T-cell (primary cell): Measurements from ENCODE around the gene LRIG2. TPM values are rescaled to one million over a fixed set of nuclear protein-coding genes. Genes with fewer than 3 reads are reported as not detected.

ENCODE experiments used
- ATAC-seq, 4 experiments: fragments of 200-7000 bp in 3 of 4; fragments of 150-1000 bp in 1 of 4; cut with Tn5 transposase; replicated peaks in 1 of 4; 1 replicate in 3 of 4; 2 replicates in 1 of 4; pipeline ENCODE4 v1.10.0; 2021; ENCODE audit warnings: moderate library complexity in 3 of 4, mild to moderate bottlenecking in 2 of 4, moderate number of reproducible peaks in 1 of 4
- CTCF ChIA-PET, 2 donors: fragments of 300-600 bp; sonication (Branson Sonifier 250); formaldehyde crosslinking; loops; one replicate each; lab custom pipeline; 2022; ENCODE audit warnings: antibody characterized with exemption in 2 of 2; lab: Charles Lee
- POLR2A ChIA-PET, 2 donors: fragments of 300-600 bp; sonication (Branson Sonifier 250); formaldehyde crosslinking; loops; one replicate each; lab custom pipeline; 2022; ENCODE audit warnings: antibody characterized with exemption in 2 of 2; lab: Charles Lee
- DNase-seq, 35 experiments: peaks; one replicate each; pipeline versions ENCODE4 v3.0.0 to v3.0.0-alpha.2; 2013 to 2023
- H3K27ac ChIP-seq: one replicate; pipeline ENCODE4 v1.5.1; 2013; ENCODE audit warnings: low read length
- H3K27me3 ChIP-seq, 2 experiments: replicated peaks in 1 of 2; 1 replicate in 1 of 2; 2 replicates in 1 of 2; pipeline versions ENCODE4 v1.6.1 to v1.7.0; 2013; ENCODE audit warnings: low read length in 1 of 2, mixed read lengths in 1 of 2; ENCODE audit not compliant: control insufficient read depth in 2 of 2, insufficient read depth in 2 of 2; ENCODE audit errors: extremely low read depth in 1 of 2
- H3K36me3 ChIP-seq, 2 donors: 1 replicate in 1 of 2; 2 replicates in 1 of 2; pipeline versions ENCODE4 v1.6.1 to v1.7.0; 2013; ENCODE audit warnings: low read length in 1 of 2; ENCODE audit not compliant: control insufficient read depth in 2 of 2, insufficient read depth in 1 of 2; ENCODE audit errors: extremely low read depth in 1 of 2
- H3K4me1 ChIP-seq, 2 experiments: 1 replicate in 1 of 2; 2 replicates in 1 of 2; pipeline versions ENCODE4 v1.6.1 to v1.7.0; 2013; ENCODE audit warnings: low read length in 2 of 2, mixed read lengths in 1 of 2; ENCODE audit not compliant: insufficient read depth in 2 of 2, control insufficient read depth in 1 of 2; ENCODE audit errors: extremely low read depth in 1 of 2
- H3K4me3 ChIP-seq, 2 donors: 1 replicate in 1 of 2; 2 replicates in 1 of 2; pipeline versions ENCODE4 v1.5.1 to v1.7.0; 2013; ENCODE audit warnings: mild to moderate bottlenecking in 2 of 2, low read length in 1 of 2, moderate library complexity in 1 of 2; ENCODE audit not compliant: control insufficient read depth in 1 of 2; ENCODE audit errors: extremely low read depth in 1 of 2
- H3K9me3 ChIP-seq: 2 replicates; pipeline ENCODE4 v1.7.0; 2013
- H3K27ac Mint-ChIP-seq, 2 donors: one replicate each; pipeline ENCODE4 v1.8.0; 2020 to 2021; ENCODE audit warnings: mild to moderate bottlenecking in 2 of 2, mixed read lengths in 2 of 2
- H3K27me3 Mint-ChIP-seq, 2 donors: one replicate each; pipeline ENCODE4 v1.8.0; 2021 to 2022; ENCODE audit warnings: mixed read lengths in 2 of 2
- H3K36me3 Mint-ChIP-seq: one replicate; pipeline ENCODE4 v1.8.0; 2021; ENCODE audit warnings: mixed read lengths
- H3K4me1 Mint-ChIP-seq, 3 donors: one replicate each; pipeline ENCODE4 v1.8.0; 2020 to 2022; ENCODE audit warnings: mixed read lengths in 3 of 3, mild to moderate bottlenecking in 1 of 3
- H3K4me3 Mint-ChIP-seq, 3 donors: one replicate each; pipeline ENCODE4 v1.8.0; 2020 to 2022; ENCODE audit warnings: mild to moderate bottlenecking in 3 of 3, mixed read lengths in 3 of 3, moderate library complexity in 3 of 3
- H3K9me3 Mint-ChIP-seq, 3 donors: one replicate each; pipeline ENCODE4 v1.8.0; 2020 to 2022; ENCODE audit warnings: mixed read lengths in 3 of 3
- WGBS: methylation state at CpG from one replicate; pipeline ENCODE4 v1.1.5; 2013; ENCODE audit warnings: missing lambda C conversion rate; ENCODE audit not compliant: insufficient coverage; 5-methylcytosine and 5-hydroxymethylcytosine counted together
- total RNA-seq, 35 experiments: library from RNA in 6 of 35; stranded (reverse) in 6 of 35; fragments of 120-200 nt in 1 of 35; gene quantifications; one replicate each; pipeline versions ENCODE4 v1.2.1 to v1.2.4 and lab custom pipeline; 2013 to 2026

Gene LRIG2
- total RNA-seq, 5 donors from 2014 or later (not counting 1 experiment from before 2014, with no cell fraction given) = 19.5 to 25.4 (median 20.4) TPM

DNA sequence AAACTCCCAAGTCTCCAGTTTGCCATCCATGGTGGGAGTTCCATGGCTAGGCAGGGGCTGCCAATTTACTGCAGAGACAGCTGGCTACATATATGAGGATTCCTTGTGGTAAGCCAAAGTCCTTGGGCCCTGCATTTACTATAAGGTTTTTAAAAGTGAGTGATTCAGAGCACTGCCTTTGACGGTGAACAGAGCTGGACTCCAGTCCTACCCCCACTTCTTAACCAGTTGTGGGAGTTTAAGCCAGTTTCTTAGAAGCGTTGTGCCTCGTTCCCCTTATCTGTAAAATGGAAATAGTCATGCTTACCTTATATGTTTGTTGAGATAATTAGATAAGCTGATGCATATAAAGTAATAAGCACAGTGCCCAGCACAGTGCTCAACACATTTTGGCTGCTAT lies 64.6 kb downstream of the LRIG2 start:
- H3K4me1 ChIP-seq = peaks cover 4 to 7% of the 10 kb centered on the region in 2 experiments
- peaks cover 5% of the 10 kb centered on the region for H3K36me3 Mint-ChIP-seq
- no peak for DNase-seq
- no peak overlapping the region for H3K27ac ChIP-seq
- no peaks in the 10 kb centered on the region for H3K9me3 ChIP-seq
- H3K27ac Mint-ChIP-seq = no peak overlapping the region
- ChIA-PET CTCF (interaction anchor here (0.6 to 0.7 kb wide), 2 partner anchors 18 to 198 kb away, joined by 6 read pairs; no protein-coding TSS in a partner anchor), POLR2A (interaction anchor here (0.7 kb wide), 2 partner anchors 70 to 83 kb away, joined by 3 to 7 read pairs; no protein-coding TSS in a partner anchor)
- no peaks in the 10 kb centered on the region for H3K27me3 Mint-ChIP-seq
- H3K36me3 ChIP-seq = no peaks in the 10 kb centered on the region
- H3K9me3 Mint-ChIP-seq = no peaks in the 10 kb centered on the region
- no peaks in the 10 kb centered on the region for H3K27me3 ChIP-seq
- WGBS = no CpG with 5 or more reads among the region's 3 CpGs
- peaks cover 9 to 20% (median 17%) of the 10 kb centered on the region in 3 donors for H3K4me1 Mint-ChIP-seq
- no peak overlapping the region for H3K4me3 Mint-ChIP-seq
- no peak for ATAC-seq
- no peak overlapping the region for H3K4me3 ChIP-seq

DNA sequence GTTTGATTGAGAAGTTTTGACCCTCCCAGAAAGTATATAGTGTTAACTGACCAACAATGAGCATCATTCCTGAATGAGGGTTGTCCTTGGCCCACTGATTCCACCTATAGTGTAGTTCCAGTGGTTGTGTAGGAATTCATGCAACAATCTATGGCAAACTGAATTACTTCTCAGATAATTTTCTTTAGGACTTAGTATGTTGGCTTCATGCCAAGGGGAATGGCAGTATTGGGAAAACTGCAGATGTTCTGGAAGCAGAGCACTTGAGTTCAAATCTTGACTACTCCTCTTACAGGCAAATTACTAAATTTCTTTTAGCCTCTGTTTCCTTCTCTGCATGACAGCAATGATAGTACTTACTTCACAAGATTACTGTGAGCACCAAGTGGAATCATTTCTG lies 65.8 kb downstream of the LRIG2 start:
- no peak overlapping the region for H3K27ac ChIP-seq
- Mint-ChIP-seq H3K36me3 (peaks cover 5% of the 10 kb centered on the region), H3K27me3 (no peaks in the 10 kb centered on the region), H3K4me3 (no peak overlapping the region), H3K9me3 (no peaks in the 10 kb centered on the region), H3K4me1 (peaks cover 13 to 24% (median 23%) of the 10 kb centered on the region in 3 donors), H3K27ac (no peak overlapping the region)
- CTCF ChIA-PET = no interaction called here
- H3K9me3 ChIP-seq = no peaks in the 10 kb centered on the region
- no peaks in the 10 kb centered on the region for H3K36me3 ChIP-seq
- H3K4me1 ChIP-seq = peaks cover 4 to 15% of the 10 kb centered on the region in 2 experiments
- ATAC-seq = no peak
- POLR2A ChIA-PET = no interaction called here
- H3K4me3 ChIP-seq = no peak overlapping the region
- DNase-seq = no peak
- H3K27me3 ChIP-seq = no peaks in the 10 kb centered on the region

DNA sequence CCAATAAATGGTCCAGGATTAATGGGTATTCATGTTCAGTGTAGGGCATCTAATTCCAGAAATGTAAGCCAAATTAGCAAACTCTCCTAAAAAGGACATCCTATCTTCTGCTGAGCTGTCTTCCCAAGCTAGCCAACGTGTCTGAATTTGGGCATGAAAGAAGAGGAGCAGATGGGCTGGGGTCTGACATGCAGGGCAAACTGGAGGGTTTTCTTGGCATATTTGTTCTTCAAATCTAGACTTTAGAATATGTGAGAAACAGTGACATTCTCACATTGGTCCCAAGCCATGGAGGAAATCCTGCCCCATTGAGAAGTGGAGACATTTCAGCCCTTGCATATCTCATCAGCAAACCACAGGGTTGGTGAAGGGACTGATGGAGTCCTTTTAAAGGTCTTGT lies 67.2 kb downstream of the LRIG2 start:
- WGBS = no CpG with 5 or more reads among the region's 1 CpG
- peaks cover 4 to 15% of the 10 kb centered on the region in 2 experiments for H3K4me1 ChIP-seq
- no peak overlapping the region for H3K27ac ChIP-seq
- no peaks in the 10 kb centered on the region for H3K27me3 ChIP-seq
- ATAC-seq = no peak
- no peak for DNase-seq
- no peaks in the 10 kb centered on the region for H3K9me3 Mint-ChIP-seq
- no peak overlapping the region for H3K4me3 ChIP-seq
- no peaks in the 10 kb centered on the region for H3K27me3 Mint-ChIP-seq
- H3K36me3 Mint-ChIP-seq = no peaks in the 10 kb centered on the region
- CTCF ChIA-PET = interaction anchor here (0.6 to 2.2 kb wide), 5 partner anchors 27 to 824 kb away, joined by 3 to 7 read pairs (median 4); no protein-coding TSS in a partner anchor
- POLR2A ChIA-PET = no interaction called here
- H3K4me3 Mint-ChIP-seq = no peak overlapping the region
- peaks cover 13 to 24% (median 23%) of the 10 kb centered on the region in 3 donors for H3K4me1 Mint-ChIP-seq
- H3K36me3 ChIP-seq = no peaks in the 10 kb centered on the region
- H3K27ac Mint-ChIP-seq = no peak overlapping the region
- H3K9me3 ChIP-seq = no peaks in the 10 kb centered on the region

DNA sequence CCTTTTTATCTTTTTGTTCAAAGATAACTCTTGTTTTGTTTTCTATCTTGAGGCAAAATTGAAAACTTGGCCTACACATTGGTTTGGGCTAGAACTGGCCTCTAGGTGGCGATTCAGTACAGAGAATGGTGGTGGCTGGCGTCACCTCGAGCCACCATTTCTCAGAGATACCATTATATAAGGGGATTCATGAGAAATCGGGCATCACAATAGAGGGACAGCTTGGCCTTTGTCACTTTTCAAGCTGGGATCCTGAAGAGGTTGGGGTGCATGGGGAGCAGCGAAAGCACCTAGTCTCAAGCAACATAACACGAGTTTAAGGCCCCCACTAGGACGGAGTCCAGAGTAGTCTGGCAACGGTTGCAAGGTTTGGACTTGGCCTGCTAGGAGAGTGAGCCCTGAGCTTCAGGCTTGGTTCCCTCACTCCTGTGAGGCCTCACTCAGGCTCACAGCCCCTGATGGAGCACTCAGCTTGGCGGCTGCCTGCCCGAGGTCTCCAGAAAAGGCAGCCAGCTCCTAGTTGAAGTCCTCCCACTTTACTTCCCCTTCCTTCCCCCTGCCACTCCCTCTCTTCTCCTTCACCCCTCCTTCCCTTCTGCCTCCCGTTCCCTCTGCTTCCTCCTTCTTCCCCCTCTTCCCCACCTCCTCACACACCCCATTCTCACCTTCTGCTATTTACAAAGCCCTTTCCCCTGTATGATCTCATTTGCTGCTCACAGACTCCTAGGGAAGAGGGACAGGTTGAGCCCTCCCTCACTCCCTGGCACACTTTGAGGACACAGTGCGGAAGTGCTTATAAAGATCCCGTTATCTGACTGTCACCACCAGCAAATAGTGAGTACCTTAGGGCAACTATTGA lies 67.8 kb downstream of the LRIG2 start:
- ATAC-seq (peak; percentile 65 to 82 (median 75)), DNase-seq (peak in 33 of 35 experiments; percentile 8 to 71 (median 37))
- H3K36me3 ChIP-seq = no peaks in the 10 kb centered on the region
- H3K27ac ChIP-seq = no peak overlapping the region
- POLR2A ChIA-PET = no interaction called here
- no peaks in the 10 kb centered on the region for H3K9me3 Mint-ChIP-seq
- H3K36me3 Mint-ChIP-seq = no peaks in the 10 kb centered on the region
- H3K4me3 Mint-ChIP-seq = no peak overlapping the region
- peaks cover 13 to 25% (median 23%) of the 10 kb centered on the region in 3 donors for H3K4me1 Mint-ChIP-seq
- H3K9me3 ChIP-seq = no peaks in the 10 kb centered on the region
- peaks cover 4 to 15% of the 10 kb centered on the region in 2 experiments for H3K4me1 ChIP-seq
- H3K27me3 ChIP-seq = no peaks in the 10 kb centered on the region
- CTCF ChIA-PET = interaction anchor here (0.5 to 2.2 kb wide), 8 partner anchors 310 to 1142 kb away, joined by 3 to 7 read pairs (median 3); no protein-coding TSS in a partner anchor
- 64% methylated on average over 6 of the region's 13 CpGs for WGBS
- no peaks in the 10 kb centered on the region for H3K27me3 Mint-ChIP-seq
- H3K4me3 ChIP-seq = no peak overlapping the region
- peak overlapping the region in 1 of 2 donors; percentile 74 for H3K27ac Mint-ChIP-seq

DNA sequence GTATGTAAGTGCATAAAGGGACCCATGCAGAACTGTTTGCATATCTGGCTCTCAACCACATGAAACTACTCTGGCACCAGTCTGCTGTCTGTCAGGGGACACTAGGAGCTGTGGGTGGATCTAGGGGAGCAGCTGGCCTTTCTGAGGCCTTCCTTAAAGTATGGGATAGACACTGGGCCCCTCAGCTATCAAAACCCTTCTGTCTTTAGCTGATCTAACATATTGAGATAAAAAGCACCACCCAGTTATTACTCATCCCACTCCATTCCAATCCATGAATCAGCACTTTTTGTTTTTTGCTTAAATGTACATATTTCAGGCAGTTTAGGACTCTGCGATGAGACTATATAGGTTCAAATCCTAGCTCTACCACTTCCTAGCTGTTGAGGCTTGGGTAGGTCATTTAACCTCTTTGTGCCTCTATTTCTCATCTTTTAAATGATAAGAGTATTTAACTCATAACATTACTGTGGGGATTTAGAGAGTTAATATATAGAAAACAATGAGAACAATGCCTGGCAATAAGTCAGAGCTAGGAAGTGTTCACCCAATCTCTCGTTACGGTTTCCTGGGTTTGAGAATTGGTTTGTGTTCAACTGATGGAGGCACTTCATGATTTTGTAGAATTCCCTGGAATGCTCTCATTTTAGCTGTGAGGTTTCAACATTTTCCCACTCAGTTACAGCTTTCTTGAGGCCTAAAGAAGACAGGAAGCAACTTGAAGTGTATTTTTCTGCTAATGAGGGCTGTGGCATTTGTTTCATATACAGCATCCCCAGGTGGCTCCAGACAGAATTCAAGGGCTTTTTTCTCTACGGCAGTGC lies 68.9 kb downstream of the LRIG2 start:
- H3K27me3 ChIP-seq = no peaks in the 10 kb centered on the region
- ChIA-PET CTCF (interaction anchor here (0.5 to 1.4 kb wide), 7 partner anchors 9 to 566 kb away, joined by 3 to 6 read pairs (median 3); no protein-coding TSS in a partner anchor), POLR2A (interaction anchor here in 1 of 2 donors (0.7 kb wide), 1 partner anchor 531 kb away, joined by 3 read pairs; no protein-coding TSS in a partner anchor)
- no peak overlapping the region for H3K4me3 ChIP-seq
- no peaks in the 10 kb centered on the region for H3K9me3 ChIP-seq
- H3K4me1 ChIP-seq = peaks cover 10 to 17% of the 10 kb centered on the region in 2 experiments
- H3K4me1 Mint-ChIP-seq = peaks cover 21 to 34% (median 31%) of the 10 kb centered on the region in 3 donors
- H3K27ac Mint-ChIP-seq = no peak overlapping the region
- WGBS = no CpG with 5 or more reads among the region's 4 CpGs
- no peaks in the 10 kb centered on the region for H3K36me3 Mint-ChIP-seq
- H3K27me3 Mint-ChIP-seq = no peaks in the 10 kb centered on the region
- H3K4me3 Mint-ChIP-seq = peak overlapping the region in 1 of 3 donors; percentile 32
- no peaks in the 10 kb centered on the region for H3K9me3 Mint-ChIP-seq
- no peaks in the 10 kb centered on the region for H3K36me3 ChIP-seq
- DNase-seq (no peak), ATAC-seq (no peak)
- no peak overlapping the region for H3K27ac ChIP-seq

DNA sequence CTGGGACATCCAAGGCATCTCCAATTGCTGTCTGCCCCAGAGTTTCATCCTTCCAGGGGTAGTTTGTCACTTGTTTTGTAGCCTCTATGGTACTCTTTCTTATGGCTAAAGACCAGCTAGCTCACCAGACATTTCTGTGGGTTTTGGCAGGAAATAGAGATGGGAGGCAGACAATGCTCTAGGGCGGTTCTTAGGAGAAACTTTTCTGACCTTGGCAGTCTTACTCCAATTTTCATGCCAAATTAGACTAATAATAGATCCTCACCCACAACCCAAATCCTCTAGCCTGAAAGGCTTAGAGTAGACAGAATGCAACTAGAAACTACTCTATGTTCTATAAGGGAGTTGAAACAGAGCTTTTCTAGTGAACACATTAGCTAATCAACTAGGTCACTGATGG lies 69.8 kb downstream of the LRIG2 start:
- ATAC-seq (no peak), DNase-seq (no peak)
- Histone ChIP-seq H3K27me3 (no peaks in the 10 kb centered on the region), H3K36me3 (no peaks in the 10 kb centered on the region), H3K4me3 (no peak overlapping the region), H3K4me1 (peaks cover 16 to 24% of the 10 kb centered on the region in 2 experiments), H3K27ac (no peak overlapping the region), H3K9me3 (no peaks in the 10 kb centered on the region)
- H3K9me3 Mint-ChIP-seq = no peaks in the 10 kb centered on the region
- H3K4me3 Mint-ChIP-seq = no peak overlapping the region
- no CpG with 5 or more reads among the region's 1 CpG for WGBS
- H3K36me3 Mint-ChIP-seq = no peaks in the 10 kb centered on the region
- peaks cover 30 to 44% (median 40%) of the 10 kb centered on the region in 3 donors for H3K4me1 Mint-ChIP-seq
- no peaks in the 10 kb centered on the region for H3K27me3 Mint-ChIP-seq
- ChIA-PET POLR2A (interaction anchor here in 1 of 2 donors (0.7 kb wide), 1 partner anchor 530 kb away, joined by 3 read pairs; no protein-coding TSS in a partner anchor), CTCF (interaction anchor here in 1 of 2 donors (1.2 kb wide), 1 partner anchor 311 kb away, joined by 6 read pairs; no protein-coding TSS in a partner anchor)
- H3K27ac Mint-ChIP-seq = peak overlapping the region in 1 of 2 donors; percentile 22
